K562 (cell line): ENCODE measurements around the gene ACTN3. TPM values are rescaled to one million over a fixed set of nuclear protein-coding genes. Genes with fewer than 3 reads are reported as not detected.
A peak's percentile ranks its signal among the peaks of the same experiment; 100 is the strongest.

Experiments used
- BRD9 ChIP-seq: fragments of 450-650 bp; IDR thresholded peaks from 2 replicates; pipeline ENCODE4 v1.6.1; 2018; ENCODE audit warnings: low read depth; ENCODE audit not compliant: partially characterized antibody
- C11orf30 ChIP-seq: fragments of 450-650 bp; IDR thresholded peaks from 2 replicates; pipeline ENCODE4 v1.6.1; 2016; ENCODE audit warnings: low read depth, mild to moderate bottlenecking
- CBX8 ChIP-seq: fragments of 200-600 bp; sonication (generic); IDR thresholded peaks from 2 replicates; pipeline ENCODE4 v1.6.1; 2012; ENCODE audit warnings: borderline replicate concordance, mixed run types, low read depth, mild to moderate bottlenecking, moderate library complexity, mixed read lengths, low read length, control low read depth, inconsistent platforms; ENCODE audit not compliant: poor library complexity, severe bottlenecking; ENCODE audit errors: extremely low read depth
- E2F3 ChIP-seq: fragments of 250-450 bp; sonication (Bioruptor Pico); IDR thresholded peaks from 2 replicates; pipeline ENCODE4 v1.4.0; 2020; ENCODE audit warnings: mild to moderate bottlenecking
- ESRRA ChIP-seq: fragments of 450-650 bp; IDR thresholded peaks from 2 replicates; pipeline ENCODE4 v1.6.1; 2014; ENCODE audit warnings: low read depth, mild to moderate bottlenecking, moderate library complexity, borderline replicate concordance
- HEY1 ChIP-seq: fragments of 250-450 bp; sonication (Bioruptor Pico); IDR thresholded peaks from 2 replicates; pipeline ENCODE4 v1.5.0; 2020; ENCODE audit warnings: mild to moderate bottlenecking, moderate library complexity, borderline replicate concordance
- L3MBTL2 ChIP-seq: fragments of 450-650 bp; IDR thresholded peaks from 2 replicates; pipeline ENCODE4 v1.6.1; 2016; ENCODE audit warnings: mild to moderate bottlenecking, moderate library complexity
- MTA2 ChIP-seq: fragments of 450-650 bp; IDR thresholded peaks from 2 replicates; pipeline ENCODE4 v1.6.1; 2016; ENCODE audit warnings: low read depth
- NCOA2 ChIP-seq, 2 experiments: fragments of 450-650 bp; IDR thresholded peaks; 2 replicates each; pipeline ENCODE4 v1.6.1; 2018; ENCODE audit warnings: mild to moderate bottlenecking in 2 of 2, moderate library complexity in 1 of 2; ENCODE audit not compliant: partially characterized antibody in 2 of 2
- RBBP5 ChIP-seq: fragments of 200-600 bp; sonication (generic); IDR thresholded peaks from 2 replicates; pipeline ENCODE4 v1.6.1; 2012; ENCODE audit warnings: borderline replicate concordance, mild to moderate bottlenecking, low read length, control low read depth, inconsistent platforms; ENCODE audit not compliant: insufficient read depth, poor library complexity, severe bottlenecking
- RBM22 ChIP-seq: fragments of 200-400 bp; formaldehyde crosslinking; IDR thresholded peaks from 2 replicates; pipeline ENCODE4 v1.6.1; 2018; ENCODE audit warnings: low read length, low read depth; ENCODE audit not compliant: poor library complexity, severe bottlenecking
- TOE1 ChIP-seq, 2 experiments: fragments of 450-650 bp in 1 of 2; sonication (generic) in 1 of 2; formaldehyde crosslinking in 1 of 2; IDR thresholded peaks; 2 replicates each; pipeline versions ENCODE4 v1.7.1 to v1.8.0; 2016 to 2022; ENCODE audit warnings: borderline replicate concordance in 2 of 2, mild to moderate bottlenecking in 2 of 2, antibody characterized with exemption in 1 of 2, inconsistent platforms in 1 of 2, low read depth in 1 of 2, missing genetic modification reagents in 1 of 2, moderate library complexity in 1 of 2
- U2AF2 ChIP-seq: fragments of 200-400 bp; formaldehyde crosslinking; optimal IDR thresholded peaks from 2 replicates; pipeline ENCODE3; 2017; ENCODE audit warnings: low read depth, mild to moderate bottlenecking, low read length
- ZEB2 ChIP-seq: fragments of 450-650 bp; IDR thresholded peaks from 2 replicates; pipeline ENCODE4 v1.6.1; 2016
- ZNF324 ChIP-seq: fragments of 250-450 bp; sonication (Bioruptor Pico); IDR thresholded peaks from 2 replicates; pipeline ENCODE4 v1.4.0; 2020; ENCODE audit warnings: mild to moderate bottlenecking
- polyA plus RNA-seq, 8 experiments: library from polyadenylated mRNA; depleted of rRNA in 4 of 8; stranded (reverse) in 5 of 8; unstranded in 3 of 8; fragments of >200 nt; fragmentation: Nextera tagmentation in 2 of 8; fragmentation: Illumina TruSeq in 1 of 8; extraction: Ambion mirVana in 2 of 8; extraction: Trizol in 1 of 8; gene quantifications; 2 replicates each; pipeline versions ENCODE4 v1.2.1 to v1.2.3, GENCODE V29; 2011 to 2014; ENCODE audit warnings: inconsistent platforms in 1 of 8, missing spikeins in 1 of 8
- total RNA-seq, 7 experiments: library from RNA; depleted of rRNA in 6 of 7; stranded (reverse); fragments of >200 nt in 6 of 7; fragmentation: Illumina TruSeq in 2 of 7; extraction: Trizol in 2 of 7; gene quantifications; 2 replicates each; pipeline versions ENCODE4 v1.2.1 to v1.2.3, GENCODE V29; 2011 to 2021; ENCODE audit warnings: low replicate concordance in 1 of 7
- TF ChIP-seq, protein P1 (sequence below): fragments of 250-450 bp; sonication (Bioruptor Pico); IDR thresholded peaks from 2 replicates; pipeline ENCODE4 v1.4.0; 2020
- TF ChIP-seq, protein P2 (sequence below), 2 experiments: fragments of 450-650 bp; IDR thresholded peaks; 2 replicates each; pipeline ENCODE4 v1.6.1; 2016; ENCODE audit warnings: mild to moderate bottlenecking in 2 of 2, borderline replicate concordance in 1 of 2, low read depth in 1 of 2, moderate library complexity in 1 of 2

Gene ACTN3
- total and polyA plus RNA-seq, 9 of the 15 experiments (the other 6 are each of a cell fraction or from before 2014, with no cell fraction given), result not detected

DNA sequence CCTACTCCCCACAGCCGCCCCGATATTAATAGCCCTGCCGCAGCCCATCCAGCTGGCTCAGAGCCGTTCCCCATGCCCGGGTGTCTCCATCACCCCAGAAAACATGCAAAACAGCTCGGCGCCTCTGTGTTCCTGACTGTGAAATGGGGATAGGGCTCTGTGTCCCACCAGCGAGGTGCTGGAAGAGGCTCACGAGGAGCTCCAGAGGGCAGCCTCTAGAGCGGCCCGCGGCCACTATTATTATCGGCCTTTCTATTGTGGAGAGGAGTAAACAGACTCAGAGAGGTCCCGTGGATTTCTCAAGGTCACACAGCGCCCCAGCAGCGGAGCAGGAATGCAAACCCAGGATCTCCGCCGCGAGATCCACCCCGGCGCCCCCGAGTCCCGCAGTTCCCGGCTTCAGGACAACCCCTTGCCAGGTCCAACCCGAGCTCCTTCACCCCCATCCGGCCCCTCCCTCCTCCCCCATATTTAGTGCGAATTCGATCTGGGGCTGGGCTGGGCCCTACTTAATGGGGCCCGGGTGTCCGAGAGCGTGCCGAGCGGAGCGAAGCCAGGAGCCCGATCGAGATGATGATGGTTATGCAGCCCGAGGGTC is at the start of gene ACTN3 (continued):
- TF ChIP-seq CBX8 (no peak), RBBP5 (no peak), TOE1 (IDR thresholded peaks at IDR 0.05; ENCODE audit: borderline replicate concordance) (peak; percentile 49; the same call in 1 of the 2 replicates), TOE1 (CRISPR knock-in tag; IDR thresholded peaks at IDR 0.05; ENCODE audit: borderline replicate concordance, low read depth) (no peak), ZEB2 (no peak), MTA2 (no peak), NCOA2 (IDR thresholded peaks at IDR 0.05; ENCODE audit: partially characterized antibody in 2 of 2) (no peak), U2AF2 (no peak), C11orf30 (no peak), BRD9 (peak; percentile 92), E2F3 (CRISPR knock-in tag) (peak; percentile 14; the same call in 1 of the 2 replicates), ZNF324 (CRISPR knock-in tag) (no peak), HEY1 (CRISPR knock-in tag) (no peak), RBM22 (no peak), ESRRA (peak; percentile 52), L3MBTL2 (no peak)
- TF ChIP-seq, protein P1, sequence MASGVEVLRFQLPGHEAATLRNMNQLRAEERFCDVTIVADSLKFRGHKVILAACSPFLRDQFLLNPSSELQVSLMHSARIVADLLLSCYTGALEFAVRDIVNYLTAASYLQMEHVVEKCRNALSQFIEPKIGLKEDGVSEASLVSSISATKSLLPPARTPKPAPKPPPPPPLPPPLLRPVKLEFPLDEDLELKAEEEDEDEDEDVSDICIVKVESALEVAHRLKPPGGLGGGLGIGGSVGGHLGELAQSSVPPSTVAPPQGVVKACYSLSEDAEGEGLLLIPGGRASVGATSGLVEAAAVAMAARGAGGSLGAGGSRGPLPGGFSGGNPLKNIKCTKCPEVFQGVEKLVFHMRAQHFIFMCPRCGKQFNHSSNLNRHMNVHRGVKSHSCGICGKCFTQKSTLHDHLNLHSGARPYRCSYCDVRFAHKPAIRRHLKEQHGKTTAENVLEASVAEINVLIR (CRISPR knock-in tag), result no peak
- TF ChIP-seq, protein P2, sequence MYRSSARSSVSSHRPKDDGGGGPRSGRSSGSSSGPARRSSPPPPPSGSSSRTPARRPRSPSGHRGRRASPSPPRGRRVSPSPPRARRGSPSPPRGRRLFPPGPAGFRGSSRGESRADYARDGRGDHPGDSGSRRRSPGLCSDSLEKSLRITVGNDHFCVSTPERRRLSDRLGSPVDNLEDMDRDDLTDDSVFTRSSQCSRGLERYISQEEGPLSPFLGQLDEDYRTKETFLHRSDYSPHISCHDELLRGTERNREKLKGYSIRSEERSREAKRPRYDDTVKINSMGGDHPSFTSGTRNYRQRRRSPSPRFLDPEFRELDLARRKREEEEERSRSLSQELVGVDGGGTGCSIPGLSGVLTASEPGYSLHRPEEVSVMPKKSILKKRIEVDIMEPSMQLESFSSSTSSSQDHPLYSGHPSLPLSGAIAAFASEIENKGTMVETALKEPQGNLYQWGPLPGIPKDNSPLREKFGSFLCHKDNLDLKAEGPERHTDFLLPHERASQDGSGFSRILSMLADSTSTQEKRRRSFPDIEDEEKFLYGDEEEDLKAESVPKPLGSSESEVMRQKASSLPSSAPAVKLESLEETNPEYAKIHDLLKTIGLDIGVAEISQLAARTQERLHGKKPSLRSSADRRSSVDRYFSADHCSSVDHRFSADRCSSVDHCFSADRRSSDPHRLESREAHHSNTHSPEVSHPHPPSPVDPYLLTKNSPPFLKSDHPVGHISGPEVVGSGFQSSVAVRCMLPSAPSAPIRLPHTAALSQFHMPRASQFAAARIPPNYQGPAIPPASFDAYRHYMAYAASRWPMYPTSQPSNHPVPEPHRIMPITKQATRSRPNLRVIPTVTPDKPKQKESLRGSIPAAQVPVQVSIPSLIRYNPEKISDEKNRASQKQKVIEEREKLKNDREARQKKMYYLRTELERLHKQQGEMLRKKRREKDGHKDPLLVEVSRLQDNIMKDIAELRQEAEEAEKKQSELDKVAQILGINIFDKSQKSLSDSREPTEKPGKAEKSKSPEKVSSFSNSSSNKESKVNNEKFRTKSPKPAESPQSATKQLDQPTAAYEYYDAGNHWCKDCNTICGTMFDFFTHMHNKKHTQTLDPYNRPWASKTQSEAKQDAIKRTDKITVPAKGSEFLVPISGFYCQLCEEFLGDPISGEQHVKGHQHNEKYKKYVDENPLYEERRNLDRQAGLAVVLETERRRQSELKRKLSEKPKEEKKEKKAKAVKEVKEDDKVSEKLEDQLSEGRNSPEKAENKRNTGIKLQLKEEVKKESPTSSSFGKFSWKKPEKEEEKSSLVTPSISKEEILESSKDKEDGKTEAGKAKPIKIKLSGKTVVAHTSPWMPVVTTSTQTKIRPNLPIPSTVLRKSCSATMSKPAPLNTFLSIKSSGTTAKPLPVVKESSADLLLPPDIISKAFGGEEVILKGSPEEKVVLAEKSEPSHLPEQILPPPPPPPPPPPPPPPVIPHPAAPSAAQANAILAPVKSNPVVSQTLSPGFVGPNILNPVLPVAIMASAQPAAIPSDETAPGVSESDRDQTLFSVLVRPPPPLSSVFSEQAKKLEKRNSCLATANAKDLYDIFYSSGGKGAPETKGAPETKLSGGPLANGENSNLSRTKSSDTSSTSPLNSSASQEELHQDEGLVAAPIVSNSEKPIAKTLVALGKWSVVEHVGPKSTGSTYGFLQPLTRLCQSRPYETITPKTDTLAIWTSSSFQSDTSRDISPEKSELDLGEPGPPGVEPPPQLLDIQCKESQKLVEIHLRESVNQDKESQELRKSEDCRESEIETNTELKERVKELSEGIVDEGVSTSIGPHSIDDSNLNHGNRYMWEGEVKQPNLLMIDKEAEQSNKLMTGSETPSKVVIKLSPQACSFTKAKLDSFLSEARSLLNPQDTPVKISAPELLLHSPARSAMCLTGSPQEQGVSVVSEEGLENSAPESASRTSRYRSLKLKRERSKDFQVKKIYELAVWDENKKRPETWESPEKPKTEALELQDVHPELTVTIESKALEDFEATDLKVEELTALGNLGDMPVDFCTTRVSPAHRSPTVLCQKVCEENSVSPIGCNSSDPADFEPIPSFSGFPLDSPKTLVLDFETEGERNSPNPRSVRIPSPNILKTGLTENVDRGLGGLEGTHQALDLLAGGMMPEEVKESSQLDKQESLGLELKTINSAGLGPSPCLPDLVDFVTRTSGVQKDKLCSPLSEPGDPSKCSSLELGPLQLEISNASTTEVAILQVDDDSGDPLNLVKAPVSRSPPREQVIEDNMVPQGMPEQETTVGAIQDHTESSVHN (IDR thresholded peaks at IDR 0.05; ENCODE audit: borderline replicate concordance in 1 of 2, low read depth in 1 of 2), result no peak
